Measurements from ENCODE around the gene GALNT14.

Gene GALNT14

GRCh38 chr2:31109633-31110192 is 28.5 kb downstream of the GALNT14 start:
- no peak overlapping the region for H3K4me3 ChIP-seq (ENCODE audit: low read depth, low read length)
- TF ChIP-seq, protein P1, sequence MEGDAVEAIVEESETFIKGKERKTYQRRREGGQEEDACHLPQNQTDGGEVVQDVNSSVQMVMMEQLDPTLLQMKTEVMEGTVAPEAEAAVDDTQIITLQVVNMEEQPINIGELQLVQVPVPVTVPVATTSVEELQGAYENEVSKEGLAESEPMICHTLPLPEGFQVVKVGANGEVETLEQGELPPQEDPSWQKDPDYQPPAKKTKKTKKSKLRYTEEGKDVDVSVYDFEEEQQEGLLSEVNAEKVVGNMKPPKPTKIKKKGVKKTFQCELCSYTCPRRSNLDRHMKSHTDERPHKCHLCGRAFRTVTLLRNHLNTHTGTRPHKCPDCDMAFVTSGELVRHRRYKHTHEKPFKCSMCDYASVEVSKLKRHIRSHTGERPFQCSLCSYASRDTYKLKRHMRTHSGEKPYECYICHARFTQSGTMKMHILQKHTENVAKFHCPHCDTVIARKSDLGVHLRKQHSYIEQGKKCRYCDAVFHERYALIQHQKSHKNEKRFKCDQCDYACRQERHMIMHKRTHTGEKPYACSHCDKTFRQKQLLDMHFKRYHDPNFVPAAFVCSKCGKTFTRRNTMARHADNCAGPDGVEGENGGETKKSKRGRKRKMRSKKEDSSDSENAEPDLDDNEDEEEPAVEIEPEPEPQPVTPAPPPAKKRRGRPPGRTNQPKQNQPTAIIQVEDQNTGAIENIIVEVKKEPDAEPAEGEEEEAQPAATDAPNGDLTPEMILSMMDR (IDR thresholded peaks at IDR 0.05; ENCODE audit: insufficient read depth, low read depth, low read length, missing control alignments), result no peak
- DNase-seq (ENCODE audit: low read depth), result no peak

DNA sequence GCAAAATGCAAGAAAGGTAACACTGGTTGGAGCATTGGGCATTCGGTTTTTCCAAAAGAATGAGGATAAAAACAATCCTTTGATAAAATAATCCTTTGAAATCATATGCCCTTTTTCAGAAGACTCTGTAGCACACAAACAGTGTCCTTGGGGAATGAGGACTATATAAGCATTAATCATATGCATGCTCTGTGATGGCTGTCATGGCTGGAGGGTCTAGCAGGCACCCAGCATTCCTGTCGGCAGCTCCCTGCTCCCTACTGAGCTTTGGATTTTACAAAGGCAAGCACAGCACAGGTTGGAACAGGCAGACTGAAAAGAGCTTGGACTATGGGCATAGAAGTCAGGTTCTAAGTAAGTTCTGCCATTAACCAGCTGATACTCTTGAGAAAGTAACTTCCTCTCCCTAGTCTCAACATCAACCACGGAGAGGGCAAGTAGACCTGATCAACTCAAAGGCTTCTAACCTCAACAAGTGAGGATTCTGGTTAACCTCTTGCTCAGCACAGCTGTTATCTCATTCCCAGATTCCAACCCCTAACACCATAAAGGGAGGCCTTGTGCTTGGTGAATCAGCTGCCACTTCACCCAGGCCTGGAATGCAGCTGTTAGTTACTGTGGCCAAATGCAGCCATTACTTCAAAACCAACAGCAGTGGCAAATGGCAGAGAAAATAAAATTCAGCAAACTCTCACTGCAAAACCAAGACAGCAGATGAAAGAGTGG is 29.5 kb downstream of the GALNT14 start:
- DNase-seq (ENCODE audit: low read depth), result no peak
- no peak overlapping the region for H3K4me3 ChIP-seq (ENCODE audit: low read depth, low read length)
- TF ChIP-seq, protein P1 (IDR thresholded peaks at IDR 0.05; ENCODE audit: insufficient read depth, low read depth, low read length, missing control alignments), result no peak

GRCh38 chr2:31107591-31108300 is 30.5 kb downstream of the GALNT14 start:
- DNase-seq (ENCODE audit: low read depth), result no peak
- TF ChIP-seq, protein P1 (IDR thresholded peaks at IDR 0.05; ENCODE audit: insufficient read depth, low read depth, low read length, missing control alignments), result no peak
- no peak overlapping the region for H3K4me3 ChIP-seq (ENCODE audit: low read depth, low read length)

DNA sequence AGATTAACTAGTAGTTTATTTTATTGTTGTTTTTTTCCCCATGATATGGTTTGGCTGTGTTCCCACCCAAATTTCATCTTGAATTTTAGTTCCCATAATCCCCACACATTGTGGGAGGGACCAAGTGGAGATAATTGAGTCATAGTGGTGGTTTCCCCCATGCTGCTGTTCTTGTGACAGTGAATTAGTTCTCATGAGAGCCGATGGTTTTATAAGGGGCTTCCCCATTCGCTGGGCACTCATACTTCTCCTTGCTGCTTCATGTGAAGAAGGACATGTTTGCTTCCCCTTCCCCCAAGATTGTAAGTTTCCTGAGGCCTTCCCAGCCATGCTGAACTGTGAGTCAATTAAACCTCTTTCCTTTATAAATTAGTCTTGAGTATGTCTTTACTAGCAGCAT is 36.5 kb downstream of the GALNT14 start:
- no peak for DNase-seq (ENCODE audit: low read depth)
- H3K4me3 ChIP-seq (ENCODE audit: low read depth, low read length), result no peak overlapping the region
- TF ChIP-seq, protein P1 (IDR thresholded peaks at IDR 0.05; ENCODE audit: insufficient read depth, low read depth, low read length, missing control alignments), result no peak

- DNase-seq (ENCODE audit: low read depth), result no peak
- TF ChIP-seq, protein P1 (IDR thresholded peaks at IDR 0.05; ENCODE audit: insufficient read depth, low read depth, low read length, missing control alignments), result no peak
- H3K4me3 ChIP-seq (ENCODE audit: low read depth, low read length), result no peak overlapping the region
These were observed 40.2 kb downstream of the GALNT14 start for GRCh38 chr2:31097962-31098613.

GRCh38 chr2:31090188-31090587 is 48.1 kb downstream of the GALNT14 start:
- TF ChIP-seq, protein P1 (IDR thresholded peaks at IDR 0.05; ENCODE audit: insufficient read depth, low read depth, low read length, missing control alignments), result no peak
- no peak overlapping the region for H3K4me3 ChIP-seq (ENCODE audit: low read depth, low read length)
- DNase-seq (ENCODE audit: low read depth), result no peak
